Thyroid gland (tissue), 4 donors: ENCODE results near the gene SPRED2. TPM values are rescaled to one million over a fixed set of nuclear protein-coding genes. Genes with fewer than 3 reads are reported as not detected.

Experiments
- DNase-seq, 2 donors: peaks; one replicate each; pipeline ENCODE4 v3.0.0-alpha.2; 2019
- H3K27ac ChIP-seq, 3 donors: fragments of 200-600 bp; sonication (generic); 1 replicate in 2 of 3; 2 replicates in 1 of 3; pipeline ENCODE4 v1.5.1; 2016 to 2019; ENCODE audit warnings: mild to moderate bottlenecking in 1 of 3, moderate library complexity in 1 of 3
- H3K27me3 ChIP-seq: fragments of 200-600 bp; sonication (generic); one replicate; pipeline ENCODE4 v1.5.1; 2019
- H3K36me3 ChIP-seq, 2 donors: fragments of 200-600 bp; sonication (generic); one replicate each; pipeline ENCODE4 v1.5.1; 2016 to 2019
- H3K4me1 ChIP-seq, 2 donors: fragments of 200-600 bp; sonication (generic); one replicate each; pipeline ENCODE4 v1.5.1; 2017 to 2019
- H3K4me3 ChIP-seq, 3 donors: fragments of 200-600 bp; sonication (generic); replicated peaks in 1 of 3; 1 replicate in 2 of 3; 2 replicates in 1 of 3; pipeline ENCODE4 v1.5.1; 2016; ENCODE audit warnings: mild to moderate bottlenecking in 1 of 3
- H3K9me3 ChIP-seq: fragments of 200-600 bp; sonication (generic); one replicate; pipeline ENCODE4 v1.5.1; 2017
- POLR2A ChIP-seq, 2 donors: fragments of 450-650 bp; IDR thresholded peaks; one replicate each; pipeline ENCODE4 v1.6.1; 2017; ENCODE audit warnings: antibody characterized with exemption in 2 of 2, mild to moderate bottlenecking in 2 of 2, moderate library complexity in 1 of 2
- WGBS, 2 donors: methylation state at CpG; one replicate each; pipeline ENCODE4 v1.1.5; 2017; 5-methylcytosine and 5-hydroxymethylcytosine counted together
- intact Hi-C: fragments of 100-400 bp; cut with DNase I; formaldehyde crosslinking; loops from one replicate; pipeline ENCODE4 v1.15.1; 2023
- total RNA-seq, 4 donors: library from RNA; depleted of rRNA; stranded (reverse); fragments of >200 nt; gene quantifications; one replicate each; pipeline ENCODE4 v1.2.3, GENCODE V29; 2016
- TF ChIP-seq, protein P1 (sequence below), 6 experiments: fragments of 200-600 bp in 3 of 6; fragments of 450-650 bp in 3 of 6; sonication (generic) in 3 of 6; IDR thresholded peaks; one replicate each; pipeline ENCODE4 v1.5.1; 2016 to 2019; ENCODE audit warnings: antibody characterized with exemption in 6 of 6, mild to moderate bottlenecking in 2 of 6, inconsistent platforms in 1 of 6, moderate library complexity in 1 of 6

SPRED2 gene
- total RNA-seq, 4 donors from 2014 or later: 18.8 to 44.0 (median 25.4) TPM

DNA sequence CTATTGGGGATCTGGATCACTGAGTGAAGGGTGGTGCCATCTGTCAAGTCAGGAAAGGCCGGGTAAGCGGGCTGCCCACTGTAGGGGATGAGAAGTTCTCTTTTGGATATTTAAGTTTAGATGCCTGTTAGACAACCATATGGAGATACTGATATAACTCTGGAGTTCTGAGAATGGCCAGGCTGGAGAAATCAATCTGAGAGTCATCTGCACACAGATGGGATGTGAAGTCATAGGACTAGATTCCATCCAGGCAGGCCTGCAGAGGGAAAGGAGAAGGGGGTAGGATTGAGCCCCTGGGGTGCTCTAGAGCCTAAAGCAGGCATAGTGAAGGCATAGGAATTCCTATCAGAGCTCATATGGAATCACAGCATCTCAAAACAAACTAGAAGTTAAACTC, 30.1 kb downstream of the SPRED2 start:
- 91 to 96% methylated on average over 2 of the region's 2 CpGs for WGBS, 2 donors
- H3K4me1 ChIP-seq: peaks cover 23 to 25% of the 10 kb centered on the region in 2 donors
- intact Hi-C loops: no loop called here
- no peak for DNase-seq
- H3K27me3 ChIP-seq: no peaks in the 10 kb centered on the region
- no peak for TF ChIP-seq POLR2A (IDR thresholded peaks at IDR 0.05)
- TF ChIP-seq, protein P1, sequence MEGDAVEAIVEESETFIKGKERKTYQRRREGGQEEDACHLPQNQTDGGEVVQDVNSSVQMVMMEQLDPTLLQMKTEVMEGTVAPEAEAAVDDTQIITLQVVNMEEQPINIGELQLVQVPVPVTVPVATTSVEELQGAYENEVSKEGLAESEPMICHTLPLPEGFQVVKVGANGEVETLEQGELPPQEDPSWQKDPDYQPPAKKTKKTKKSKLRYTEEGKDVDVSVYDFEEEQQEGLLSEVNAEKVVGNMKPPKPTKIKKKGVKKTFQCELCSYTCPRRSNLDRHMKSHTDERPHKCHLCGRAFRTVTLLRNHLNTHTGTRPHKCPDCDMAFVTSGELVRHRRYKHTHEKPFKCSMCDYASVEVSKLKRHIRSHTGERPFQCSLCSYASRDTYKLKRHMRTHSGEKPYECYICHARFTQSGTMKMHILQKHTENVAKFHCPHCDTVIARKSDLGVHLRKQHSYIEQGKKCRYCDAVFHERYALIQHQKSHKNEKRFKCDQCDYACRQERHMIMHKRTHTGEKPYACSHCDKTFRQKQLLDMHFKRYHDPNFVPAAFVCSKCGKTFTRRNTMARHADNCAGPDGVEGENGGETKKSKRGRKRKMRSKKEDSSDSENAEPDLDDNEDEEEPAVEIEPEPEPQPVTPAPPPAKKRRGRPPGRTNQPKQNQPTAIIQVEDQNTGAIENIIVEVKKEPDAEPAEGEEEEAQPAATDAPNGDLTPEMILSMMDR (IDR thresholded peaks at IDR 0.05): no peak
- no peak overlapping the region for H3K27ac ChIP-seq
- no peak overlapping the region for H3K4me3 ChIP-seq
- H3K9me3 ChIP-seq: no peaks in the 10 kb centered on the region
- no peaks in the 10 kb centered on the region for H3K36me3 ChIP-seq

DNA sequence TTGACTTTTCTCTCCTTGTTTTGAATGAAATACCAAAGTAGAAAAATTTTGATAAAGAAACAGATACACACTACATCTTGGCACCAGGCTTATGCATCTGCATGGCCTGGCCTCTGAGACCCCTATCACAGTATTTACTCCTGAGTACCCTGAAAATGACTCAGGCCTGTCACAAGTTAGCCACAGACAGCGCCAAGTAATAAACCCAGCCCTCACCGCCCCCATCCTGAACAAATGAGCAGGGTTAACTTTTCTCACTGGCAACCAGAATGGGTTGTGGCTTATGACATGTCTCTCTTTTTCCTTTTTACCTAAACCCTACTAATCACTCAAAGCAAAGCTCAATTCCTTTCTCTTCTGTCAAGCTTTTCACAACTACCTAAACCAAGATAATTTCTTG, 35.3 kb downstream of the SPRED2 start:
- peaks cover 18% of the 10 kb centered on the region in 2 donors for H3K4me1 ChIP-seq
- no peak overlapping the region for H3K4me3 ChIP-seq
- H3K27ac ChIP-seq: peak overlapping the region in 2 of 3 donors; percentile 2 to 29
- no peak for DNase-seq
- intact Hi-C loops: no loop called here
- TF ChIP-seq, protein P1 (IDR thresholded peaks at IDR 0.05): no peak
- no peak for TF ChIP-seq POLR2A (IDR thresholded peaks at IDR 0.05)
- no peaks in the 10 kb centered on the region for H3K27me3 ChIP-seq
- no peaks in the 10 kb centered on the region for H3K9me3 ChIP-seq
- WGBS, 2 donors: 46 to 81% methylated on average over 2 of the region's 2 CpGs
- no peaks in the 10 kb centered on the region for H3K36me3 ChIP-seq

DNA sequence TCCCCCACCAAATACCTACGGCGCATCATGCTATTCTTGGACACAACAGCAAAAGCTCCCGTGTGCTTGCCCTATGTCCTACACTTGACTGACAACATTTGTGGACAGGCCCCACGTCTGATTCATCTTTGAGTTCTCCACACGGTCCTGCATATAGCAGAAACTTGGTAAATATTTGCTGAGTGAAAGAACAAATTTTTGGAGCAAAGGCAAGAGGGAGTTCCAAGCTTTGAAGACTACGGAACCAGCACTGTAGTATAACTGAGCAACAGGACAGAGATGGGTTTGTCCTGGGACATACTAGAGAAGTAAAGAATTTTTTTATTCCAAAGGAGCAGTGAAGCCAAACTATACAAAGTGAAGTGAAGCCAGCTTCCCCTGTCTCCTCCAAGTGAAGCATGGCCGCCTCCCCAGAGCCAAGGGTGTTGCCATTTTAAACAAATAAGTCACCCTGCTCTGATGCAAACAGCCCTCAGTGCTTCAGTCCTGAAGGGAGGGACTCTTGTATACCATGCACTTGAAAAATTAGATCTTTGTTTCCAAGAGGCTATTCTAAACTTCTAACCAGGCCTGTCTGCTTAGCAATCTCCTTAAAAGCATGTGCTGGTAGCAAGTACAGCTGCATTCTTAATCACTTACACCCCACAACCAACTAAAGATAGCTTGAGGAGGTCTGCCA, 35.9 kb downstream of the SPRED2 start:
- no peaks in the 10 kb centered on the region for H3K9me3 ChIP-seq
- H3K27ac ChIP-seq: peak overlapping the region in 2 of 3 donors; percentile 2 to 29
- no peak overlapping the region for H3K4me3 ChIP-seq

DNA sequence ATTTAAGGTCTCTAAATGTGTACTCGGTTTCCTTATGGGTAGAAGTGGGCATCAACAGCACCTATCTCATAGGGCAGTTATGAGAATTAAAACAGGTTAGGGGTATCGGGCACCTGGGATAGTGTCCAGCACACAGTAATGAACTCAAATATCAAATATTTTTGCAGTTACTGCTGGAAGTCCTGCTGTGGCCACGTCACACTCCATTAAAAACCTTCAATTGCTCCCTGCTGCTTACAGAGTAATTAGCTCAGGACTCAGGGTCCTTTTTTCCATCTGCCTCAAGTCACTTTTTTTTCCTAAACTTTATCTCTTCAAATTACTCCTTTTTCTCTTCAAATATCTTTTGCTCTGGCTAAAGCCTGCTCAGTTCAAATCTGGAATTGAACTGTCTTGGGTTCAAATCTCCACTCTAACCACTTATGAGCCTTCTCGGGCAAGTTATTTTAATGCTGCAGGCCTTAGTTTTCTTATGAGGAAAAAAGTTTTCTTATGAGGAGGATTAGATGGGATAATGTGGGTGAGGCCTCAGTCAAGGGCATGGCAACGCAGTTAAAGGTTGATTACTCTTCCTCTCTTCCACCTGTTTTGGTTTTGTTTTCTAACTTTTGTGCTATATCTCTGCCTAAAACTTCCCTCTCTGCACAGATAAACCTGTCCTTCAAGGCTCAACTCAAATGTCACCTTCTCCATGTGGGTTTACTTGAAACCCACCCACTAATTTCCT, 36.6 kb downstream of the SPRED2 start:
- peaks cover 20 to 23% of the 10 kb centered on the region in 2 donors for H3K4me1 ChIP-seq
- intact Hi-C loops: no loop called here
- no peaks in the 10 kb centered on the region for H3K36me3 ChIP-seq
- no peaks in the 10 kb centered on the region for H3K9me3 ChIP-seq
- no peaks in the 10 kb centered on the region for H3K27me3 ChIP-seq
- no peak for DNase-seq
- TF ChIP-seq POLR2A (IDR thresholded peaks at IDR 0.05): no peak
- TF ChIP-seq, protein P1 (IDR thresholded peaks at IDR 0.05): no peak
- H3K27ac ChIP-seq: peak overlapping the region in 2 of 3 donors; percentile 2 to 29
- 82 to 90% methylated on average over 5 of the region's 5 CpGs for WGBS, 2 donors
- H3K4me3 ChIP-seq: no peak overlapping the region

More for the DNA sequence above, 35.9 kb downstream of the SPRED2 start:
- Histone ChIP-seq H3K36me3 (no peaks in the 10 kb centered on the region), H3K27me3 (no peaks in the 10 kb centered on the region), H3K4me1 (peaks cover 18 to 22% of the 10 kb centered on the region in 2 donors)
- TF ChIP-seq, protein P1 (IDR thresholded peaks at IDR 0.05): no peak
- TF ChIP-seq POLR2A (IDR thresholded peaks at IDR 0.05): no peak
- peak; percentile 31 to 33 for DNase-seq
- intact Hi-C loops: no loop called here
- 50 to 58% methylated on average over 7 of the region's 7 CpGs for WGBS, 2 donors
